Measurements from ENCODE around the gene CCNY. TPM values are rescaled to one million over a fixed set of nuclear protein-coding genes. Genes with fewer than 3 reads are reported as not detected.

CCNY gene
- total and polyA plus RNA-seq, 3 experiments from 2014 or later = 15.1 to 65.2 (median 58.4) TPM

DNA sequence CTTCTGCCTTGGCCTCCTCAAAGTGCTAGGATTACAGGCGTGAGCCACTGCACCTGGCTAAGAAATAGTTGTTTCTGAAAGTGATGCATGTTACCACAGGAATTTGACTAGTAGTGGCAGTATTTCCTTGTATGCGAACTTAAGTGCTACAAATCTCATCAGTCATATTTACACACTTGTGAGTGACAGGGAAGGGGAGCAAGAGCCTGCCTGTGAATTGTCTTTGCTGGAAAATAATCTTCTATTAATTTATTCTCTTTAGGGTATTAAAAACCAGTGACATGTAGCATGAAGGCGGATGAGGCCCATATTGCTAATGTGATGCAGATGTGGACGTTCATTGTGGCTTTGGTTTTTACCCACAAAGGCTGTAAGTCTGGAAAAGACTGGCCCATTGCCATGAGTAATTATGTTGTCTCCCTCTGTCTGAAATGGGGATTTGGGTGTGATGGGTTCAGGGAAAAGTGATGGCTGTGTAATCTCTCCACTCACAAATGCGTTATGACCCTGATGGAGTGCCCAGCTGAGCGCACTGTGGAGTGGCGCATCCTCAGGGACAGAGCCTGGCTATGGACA lies 97.6 kb downstream of the CCNY start:
- Histone ChIP-seq H3K4me3 (ENCODE audit: low read length) (no peak overlapping the region), H3K36me3 (ENCODE audit: insufficient read depth, low read length) (no peaks in the 10 kb centered on the region), H3K27ac (ENCODE audit: low read depth, low read length) (no peak overlapping the region), H3K4me1 (ENCODE audit: insufficient read depth, low read length) (no peaks in the 10 kb centered on the region), H3K27me3 (ENCODE audit: insufficient read depth, low read length, poor library complexity, severe bottlenecking) (no peaks in the 10 kb centered on the region), H3K9me3 (ENCODE audit: low read length) (peaks cover 6% of the 10 kb centered on the region)
- peak overlapping the region in 2 of 8 donors; percentile 47 to 55 for H3K27ac Mint-ChIP-seq
- POLR2A ChIA-PET = no interaction called here
- peaks cover 39 to 54% (median 52%) of the 10 kb centered on the region in 3 donors for H3K4me1 Mint-ChIP-seq
- CTCF ChIA-PET = no interaction called here
- peaks cover 15 to 23% (median 21%) of the 10 kb centered on the region in 5 donors for H3K9me3 Mint-ChIP-seq
- no peak for DNase-seq
- no peak overlapping the region for H3K4me3 Mint-ChIP-seq
- H3K36me3 Mint-ChIP-seq = peaks cover 12 to 32% (median 32%) of the 10 kb centered on the region in 3 donors
- peaks cover 0 to 2% of the 10 kb centered on the region in 2 donors for H3K27me3 Mint-ChIP-seq

DNA sequence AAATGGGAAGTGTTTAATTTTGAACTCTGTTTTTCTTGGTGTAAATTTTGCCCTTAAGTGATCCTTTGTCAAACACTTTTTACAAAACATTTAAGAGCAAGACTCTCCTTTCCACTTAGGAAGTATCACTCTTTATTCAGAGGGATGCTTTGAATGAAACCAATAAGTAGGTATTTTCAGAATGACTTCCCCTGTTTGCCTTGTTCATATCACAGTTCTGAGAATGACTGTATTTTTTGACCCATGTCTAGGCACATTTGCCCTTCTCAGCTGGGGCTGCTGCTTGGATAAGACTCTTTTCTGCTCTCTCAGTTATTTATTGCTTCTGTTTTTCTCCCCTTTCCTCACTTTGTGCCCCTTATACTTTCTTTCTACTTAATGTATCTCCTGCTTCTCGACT lies 98.2 kb downstream of the CCNY start:
- no peak for DNase-seq
- no peak overlapping the region for H3K27ac ChIP-seq (ENCODE audit: low read depth, low read length)
- Mint-ChIP-seq H3K27ac (peak overlapping the region in 2 of 8 donors; percentile 10 to 38), H3K9me3 (peaks cover 21 to 29% (median 27%) of the 10 kb centered on the region in 5 donors), H3K4me3 (peak overlapping the region in 1 of 7 donors; percentile 14), H3K36me3 (peaks cover 15 to 38% (median 38%) of the 10 kb centered on the region in 3 donors), H3K27me3 (peaks cover 0 to 2% of the 10 kb centered on the region in 2 donors), H3K4me1 (peaks cover 44 to 56% (median 54%) of the 10 kb centered on the region in 3 donors)
- no peaks in the 10 kb centered on the region for H3K4me1 ChIP-seq (ENCODE audit: insufficient read depth, low read length)
- ChIA-PET POLR2A (no interaction called here), CTCF (no interaction called here)
- H3K9me3 ChIP-seq (ENCODE audit: low read length) = peaks cover 9% of the 10 kb centered on the region
- no peaks in the 10 kb centered on the region for H3K36me3 ChIP-seq (ENCODE audit: insufficient read depth, low read length)
- no peak overlapping the region for H3K4me3 ChIP-seq (ENCODE audit: low read length)
- H3K27me3 ChIP-seq (ENCODE audit: insufficient read depth, low read length, poor library complexity, severe bottlenecking) = no peaks in the 10 kb centered on the region

DNA sequence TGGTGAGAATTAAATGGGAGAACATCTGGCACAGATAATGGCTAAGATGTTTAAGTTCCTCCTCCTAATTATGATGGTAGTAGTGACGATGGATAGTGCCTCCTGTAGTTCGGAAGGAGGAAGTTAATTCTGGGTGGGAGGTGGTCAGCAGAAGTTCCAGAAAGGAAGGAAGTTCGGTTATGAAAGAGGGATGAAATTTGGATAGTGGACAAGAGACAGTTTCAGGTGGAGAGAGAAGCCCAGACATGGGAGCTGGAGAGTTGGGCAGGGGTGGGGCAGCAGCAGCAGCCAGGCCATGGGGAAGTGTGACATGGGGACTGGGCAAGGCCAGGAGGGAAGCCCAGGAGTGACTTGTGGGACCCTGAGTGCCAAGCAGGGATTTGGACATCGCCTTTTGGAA lies 99.5 kb downstream of the CCNY start:
- no peak overlapping the region for H3K27ac ChIP-seq (ENCODE audit: low read depth, low read length)
- Mint-ChIP-seq H3K4me3 (no peak overlapping the region), H3K27me3 (peaks cover 0 to 2% of the 10 kb centered on the region in 2 donors), H3K9me3 (peaks cover 23 to 36% (median 30%) of the 10 kb centered on the region in 5 donors), H3K27ac (peak overlapping the region in 1 of 8 donors; percentile 0), H3K4me1 (peaks cover 47 to 64% (median 53%) of the 10 kb centered on the region in 3 donors), H3K36me3 (peaks cover 17 to 41% (median 39%) of the 10 kb centered on the region in 3 donors)
- H3K4me3 ChIP-seq (ENCODE audit: low read length) = no peak overlapping the region
- ChIA-PET POLR2A (no interaction called here), CTCF (no interaction called here)
- H3K27me3 ChIP-seq (ENCODE audit: insufficient read depth, low read length, poor library complexity, severe bottlenecking) = no peaks in the 10 kb centered on the region
- peaks cover 9% of the 10 kb centered on the region for H3K9me3 ChIP-seq (ENCODE audit: low read length)
- no peak for DNase-seq
- H3K36me3 ChIP-seq (ENCODE audit: insufficient read depth, low read length) = no peaks in the 10 kb centered on the region
- no peaks in the 10 kb centered on the region for H3K4me1 ChIP-seq (ENCODE audit: insufficient read depth, low read length)

DNA sequence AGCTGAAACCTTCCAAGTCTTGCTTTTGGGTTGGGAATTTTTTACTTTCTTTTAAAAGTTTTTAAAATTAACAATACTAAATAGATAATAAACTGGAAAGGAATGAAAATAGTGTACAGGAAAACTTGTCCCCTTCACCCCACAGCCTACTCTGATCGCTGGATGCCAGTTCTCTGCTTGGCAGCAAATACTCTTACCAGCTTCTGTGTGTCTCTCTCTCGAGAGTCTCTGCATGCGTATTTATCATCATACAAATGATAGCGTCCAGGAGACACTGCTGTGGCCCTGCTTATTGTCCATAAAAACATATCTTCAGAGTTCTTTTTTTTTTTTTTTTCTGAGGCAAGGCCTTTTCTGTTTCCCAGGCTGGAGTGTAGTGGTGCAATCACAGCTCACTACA lies 101.5 kb downstream of the CCNY start:
- POLR2A ChIA-PET = interaction anchor here (0.7 kb wide), 1 partner anchor 10 kb away, joined by 7 read pairs; no protein-coding TSS in a partner anchor
- Histone ChIP-seq H3K36me3 (ENCODE audit: insufficient read depth, low read length) (no peaks in the 10 kb centered on the region), H3K4me3 (ENCODE audit: low read length) (no peak overlapping the region), H3K4me1 (ENCODE audit: insufficient read depth, low read length) (no peaks in the 10 kb centered on the region), H3K27ac (ENCODE audit: low read depth, low read length) (no peak overlapping the region), H3K9me3 (ENCODE audit: low read length) (peaks cover 20% of the 10 kb centered on the region), H3K27me3 (ENCODE audit: insufficient read depth, low read length, poor library complexity, severe bottlenecking) (no peaks in the 10 kb centered on the region)
- peaks cover 21 to 54% (median 48%) of the 10 kb centered on the region in 3 donors for H3K36me3 Mint-ChIP-seq
- H3K4me3 Mint-ChIP-seq = no peak overlapping the region
- no peak for DNase-seq
- peaks cover 32 to 54% (median 46%) of the 10 kb centered on the region in 5 donors for H3K9me3 Mint-ChIP-seq
- CTCF ChIA-PET = no interaction called here
- H3K27ac Mint-ChIP-seq = no peak overlapping the region
- H3K27me3 Mint-ChIP-seq = peaks cover 0 to 2% of the 10 kb centered on the region in 2 donors
- H3K4me1 Mint-ChIP-seq = peaks cover 42 to 64% (median 48%) of the 10 kb centered on the region in 3 donors

DNA sequence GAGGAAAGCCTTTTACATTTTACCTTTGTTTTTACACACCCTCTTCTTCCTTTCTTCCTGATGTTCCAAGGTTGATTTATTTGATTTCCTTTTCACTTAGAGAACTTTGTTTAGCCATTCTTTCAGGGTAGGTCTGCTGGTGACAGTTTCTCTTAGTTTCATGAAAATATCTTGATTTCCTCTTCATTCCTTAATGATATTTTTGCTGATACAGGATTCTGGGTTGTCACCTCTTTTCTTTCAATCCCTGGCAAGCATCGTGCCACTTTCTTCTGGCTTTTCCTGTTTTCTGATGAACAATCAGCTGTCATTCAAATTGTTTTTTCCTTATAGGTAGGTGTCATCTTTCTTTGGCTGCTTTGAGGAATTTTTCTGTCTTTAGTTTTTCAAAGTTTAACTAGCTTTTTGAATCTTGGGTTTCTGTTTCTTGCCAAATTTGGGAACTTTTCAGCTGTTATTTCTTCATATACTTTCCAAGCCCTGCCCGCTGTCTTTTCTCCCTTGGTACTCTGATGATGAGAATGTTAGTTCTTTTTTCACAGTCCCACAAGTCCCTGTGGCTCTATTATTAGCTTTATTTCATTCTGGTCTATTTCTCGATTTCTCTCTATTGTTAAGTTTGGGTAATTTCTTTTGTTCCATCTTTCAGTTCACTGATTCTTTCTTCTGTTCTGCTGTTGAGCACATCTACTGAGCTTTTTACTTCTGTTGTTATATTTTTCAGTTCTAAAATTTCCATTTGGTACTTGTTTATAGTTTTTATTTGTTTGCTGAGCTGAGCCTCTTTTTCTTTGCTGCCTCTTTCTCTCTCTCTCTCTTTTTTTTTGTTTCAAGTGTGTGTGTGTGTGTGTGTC lies 102.6 kb downstream of the CCNY start:
- H3K9me3 Mint-ChIP-seq = peaks cover 40 to 64% (median 56%) of the 10 kb centered on the region in 5 donors
- peaks cover 35 to 59% (median 43%) of the 10 kb centered on the region in 3 donors for H3K4me1 Mint-ChIP-seq
- CTCF ChIA-PET = no interaction called here
- peaks cover 25 to 61% (median 50%) of the 10 kb centered on the region in 3 donors for H3K36me3 Mint-ChIP-seq
- Histone ChIP-seq H3K4me3 (ENCODE audit: low read length) (no peak overlapping the region), H3K9me3 (ENCODE audit: low read length) (peaks cover 28% of the 10 kb centered on the region), H3K27ac (ENCODE audit: low read depth, low read length) (no peak overlapping the region), H3K27me3 (ENCODE audit: insufficient read depth, low read length, poor library complexity, severe bottlenecking) (no peaks in the 10 kb centered on the region), H3K4me1 (ENCODE audit: insufficient read depth, low read length) (no peaks in the 10 kb centered on the region), H3K36me3 (ENCODE audit: insufficient read depth, low read length) (no peaks in the 10 kb centered on the region)
- POLR2A ChIA-PET = no interaction called here
- H3K4me3 Mint-ChIP-seq = peak overlapping the region in 1 of 7 donors; percentile 37
- H3K27ac Mint-ChIP-seq = peak overlapping the region in 5 of 8 donors; percentile 4 to 82 (median 30)
- DNase-seq = no peak
- H3K27me3 Mint-ChIP-seq = peaks cover 0 to 2% of the 10 kb centered on the region in 2 donors

DNA sequence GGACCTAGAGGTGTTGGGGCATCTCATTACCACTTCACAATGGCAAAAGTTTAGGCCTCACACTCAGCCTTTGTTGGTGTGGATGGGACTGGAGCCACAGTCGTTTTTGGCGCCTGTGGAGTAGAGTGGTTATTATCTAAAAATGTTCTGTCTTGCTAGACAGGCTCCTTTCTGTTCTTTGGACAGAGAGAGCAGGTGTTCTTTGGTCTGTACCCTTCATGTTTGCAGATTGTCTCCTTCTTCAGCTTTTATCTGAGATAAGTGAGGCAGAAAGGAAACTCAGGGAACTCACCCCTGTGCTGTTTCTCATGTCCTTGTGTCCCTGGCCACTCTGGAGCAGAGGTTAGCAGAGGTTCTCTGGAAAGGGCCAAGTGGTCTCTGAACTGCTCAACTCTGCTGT lies 103.7 kb downstream of the CCNY start:
- no peak for DNase-seq
- H3K27ac Mint-ChIP-seq = no peak overlapping the region
- H3K9me3 ChIP-seq (ENCODE audit: low read length) = peaks cover 39% of the 10 kb centered on the region
- no peak overlapping the region for H3K4me3 ChIP-seq (ENCODE audit: low read length)
- H3K27me3 ChIP-seq (ENCODE audit: insufficient read depth, low read length, poor library complexity, severe bottlenecking) = no peaks in the 10 kb centered on the region
- H3K4me3 Mint-ChIP-seq = no peak overlapping the region
- ChIA-PET POLR2A (no interaction called here), CTCF (no interaction called here)
- peaks cover 27 to 62% (median 47%) of the 10 kb centered on the region in 3 donors for H3K36me3 Mint-ChIP-seq
- H3K27ac ChIP-seq (ENCODE audit: low read depth, low read length) = no peak overlapping the region
- peaks cover 34 to 55% (median 38%) of the 10 kb centered on the region in 3 donors for H3K4me1 Mint-ChIP-seq
- no peaks in the 10 kb centered on the region for H3K36me3 ChIP-seq (ENCODE audit: insufficient read depth, low read length)
- H3K27me3 Mint-ChIP-seq = peaks cover 0 to 2% of the 10 kb centered on the region in 2 donors
- no peaks in the 10 kb centered on the region for H3K4me1 ChIP-seq (ENCODE audit: insufficient read depth, low read length)
- H3K9me3 Mint-ChIP-seq = peaks cover 43 to 73% (median 66%) of the 10 kb centered on the region in 5 donors

DNA sequence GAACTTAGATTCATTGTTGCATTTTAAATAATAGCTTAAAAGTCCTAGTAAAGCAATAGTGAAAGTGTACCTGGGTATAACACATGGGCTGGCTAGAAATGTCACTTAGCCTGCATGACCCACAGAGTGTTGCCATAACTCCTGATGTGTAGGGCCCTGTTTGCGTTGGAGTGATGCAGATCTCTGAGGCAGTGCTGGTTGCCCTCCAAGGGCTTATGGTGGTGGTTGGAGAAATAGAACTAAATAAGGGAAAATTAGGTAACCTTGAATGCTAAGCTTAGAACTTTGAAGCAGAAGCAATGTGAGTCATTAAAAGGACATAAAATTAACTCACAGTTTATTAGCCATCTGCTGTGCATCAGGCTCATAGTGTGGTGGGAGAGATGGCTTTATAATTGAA lies 105.7 kb downstream of the CCNY start:
- H3K27ac ChIP-seq (ENCODE audit: low read depth, low read length) = no peak overlapping the region
- peaks cover 16% of the 10 kb centered on the region for H3K4me1 ChIP-seq (ENCODE audit: insufficient read depth, low read length)
- no peak overlapping the region for H3K4me3 Mint-ChIP-seq
- POLR2A ChIA-PET = no interaction called here
- H3K9me3 Mint-ChIP-seq = peaks cover 34 to 69% (median 57%) of the 10 kb centered on the region in 5 donors
- no peaks in the 10 kb centered on the region for H3K36me3 ChIP-seq (ENCODE audit: insufficient read depth, low read length)
- peaks cover 45 to 63% (median 51%) of the 10 kb centered on the region in 3 donors for H3K4me1 Mint-ChIP-seq
- CTCF ChIA-PET = no interaction called here
- H3K4me3 ChIP-seq (ENCODE audit: low read length) = no peak overlapping the region
- no peak for DNase-seq
- no peaks in the 10 kb centered on the region for H3K27me3 ChIP-seq (ENCODE audit: insufficient read depth, low read length, poor library complexity, severe bottlenecking)
- H3K9me3 ChIP-seq (ENCODE audit: low read length) = peaks cover 44% of the 10 kb centered on the region
- peaks cover 0 to 2% of the 10 kb centered on the region in 2 donors for H3K27me3 Mint-ChIP-seq
- peaks cover 22 to 50% (median 32%) of the 10 kb centered on the region in 3 donors for H3K36me3 Mint-ChIP-seq
- no peak overlapping the region for H3K27ac Mint-ChIP-seq

DNA sequence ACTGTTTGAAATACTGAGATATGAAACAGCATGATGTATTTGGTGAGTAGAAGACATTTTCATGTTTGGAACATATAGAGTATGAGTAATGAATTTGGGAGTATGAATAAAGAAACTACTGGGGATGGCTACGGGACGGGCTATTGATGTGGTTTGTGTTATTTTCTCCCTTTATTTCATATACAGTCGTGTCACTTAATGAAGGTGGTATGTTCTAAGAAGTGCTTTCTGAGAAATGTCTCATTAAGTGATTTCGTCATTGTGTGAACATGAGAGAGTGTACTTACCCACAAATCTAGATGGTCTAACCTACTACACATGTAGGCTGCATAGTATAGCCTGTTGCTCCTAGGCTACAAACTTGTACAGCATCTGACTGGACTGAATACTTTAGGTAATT lies 106.3 kb downstream of the CCNY start:
- Mint-ChIP-seq H3K27ac (peak overlapping the region in 1 of 8 donors; percentile 6), H3K4me1 (peaks cover 48 to 67% (median 57%) of the 10 kb centered on the region in 3 donors), H3K36me3 (peaks cover 22 to 45% (median 28%) of the 10 kb centered on the region in 3 donors), H3K27me3 (peaks cover 0 to 2% of the 10 kb centered on the region in 2 donors), H3K4me3 (no peak overlapping the region), H3K9me3 (peaks cover 34 to 66% (median 54%) of the 10 kb centered on the region in 5 donors)
- Histone ChIP-seq H3K9me3 (ENCODE audit: low read length) (peaks cover 44% of the 10 kb centered on the region), H3K4me1 (ENCODE audit: insufficient read depth, low read length) (peaks cover 21% of the 10 kb centered on the region), H3K27me3 (ENCODE audit: insufficient read depth, low read length, poor library complexity, severe bottlenecking) (no peaks in the 10 kb centered on the region), H3K27ac (ENCODE audit: low read depth, low read length) (no peak overlapping the region), H3K4me3 (ENCODE audit: low read length) (no peak overlapping the region), H3K36me3 (ENCODE audit: insufficient read depth, low read length) (no peaks in the 10 kb centered on the region)
- POLR2A ChIA-PET = no interaction called here
- no peak for DNase-seq
- CTCF ChIA-PET = no interaction called here

Data from CD8-positive, alpha-beta memory T cell (primary cell).